ENCODE measurements around the gene ARSG.

DNA sequence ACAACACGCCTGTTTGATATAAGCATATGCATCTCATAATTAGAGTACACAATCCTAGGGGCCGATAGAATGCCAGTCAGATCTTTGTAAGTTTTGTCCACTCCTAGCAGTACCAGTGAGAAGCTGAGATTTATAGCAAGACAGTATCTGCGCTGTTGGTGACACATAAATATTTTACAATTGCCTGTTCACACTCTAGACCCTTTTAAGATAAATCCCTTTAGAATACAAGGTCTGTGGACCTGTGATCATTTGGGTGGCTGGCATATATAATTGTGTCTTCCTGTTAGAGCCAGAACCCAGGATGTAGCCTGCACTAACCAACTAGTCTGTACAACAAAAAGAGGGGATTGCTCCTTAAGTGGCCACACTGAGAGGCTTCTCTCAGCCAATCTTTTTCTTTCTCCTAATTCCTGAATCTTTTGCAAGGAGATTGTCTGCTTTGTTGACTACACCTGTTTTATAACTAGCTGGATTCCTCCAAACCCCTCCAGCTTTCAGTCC lies 91.3 kb downstream of the ARSG start:
- TF ChIP-seq TAF1 (CRISPR knock-in tag; IDR thresholded peaks at IDR 0.05) (no peak), KAT2B (IDR thresholded peaks at IDR 0.05; ENCODE audit: borderline replicate concordance, low read depth, low read length) (no peak), NR2F1 (CRISPR knock-in tag; IDR thresholded peaks at IDR 0.05) (no peak), MAX (IDR thresholded peaks at IDR 0.05) (no peak), POLR2AphosphoS2 (IDR thresholded peaks at IDR 0.05; ENCODE audit: low read depth, low read length) (no peak), ETV6 (CRISPR knock-in tag; conservative IDR thresholded peaks at IDR 0.05) (no peak), MATR3 (CRISPR knock-in tag; IDR thresholded peaks at IDR 0.05) (no peak)
